Fibroblast of the aortic adventitia (primary cell): ENCODE data around the gene RSPH1. TPM values are rescaled to one million over a fixed set of nuclear protein-coding genes. Genes with fewer than 3 reads are reported as not detected.

Source experiments
- DNase-seq: peaks from one replicate; pipeline ENCODE4 v3.0.0-alpha.2; 2010; ENCODE audit warnings: low read depth
- H3K4me3 ChIP-seq: 2 replicates; pipeline ENCODE4 v1.5.1; 2011; ENCODE audit warnings: low read depth, mild to moderate bottlenecking, control low read depth, low read length, moderate library complexity
- CTCF ChIP-seq: IDR thresholded peaks from 2 replicates; pipeline ENCODE4 v1.5.1; 2011; ENCODE audit warnings: mild to moderate bottlenecking, low read length, control low read depth, inconsistent platforms; ENCODE audit not compliant: insufficient read depth
- total RNA-seq: library from RNA; depleted of rRNA; stranded (reverse); fragments of >200 nt; gene quantifications from 2 replicates; pipeline ENCODE4 v1.2.3, GENCODE V29; 2012; ENCODE audit warnings: low replicate concordance

The RSPH1 gene
- total RNA-seq, 1 donor, result not detected

GRCh38 chr21:42459546-42460215 lies 36.3 kb downstream of the RSPH1 start:
- no peak for TF ChIP-seq CTCF
- H3K4me3 ChIP-seq, result no peak overlapping the region
- DNase-seq, result no peak

GRCh38 chr21:42459082-42459460 lies 37.0 kb downstream of the RSPH1 start:
- no peak for TF ChIP-seq CTCF
- H3K4me3 ChIP-seq, result no peak overlapping the region
- DNase-seq, result no peak

GRCh38 chr21:42456457-42456856 lies 39.6 kb downstream of the RSPH1 start:
- DNase-seq, result no peak
- TF ChIP-seq CTCF, result no peak
- no peak overlapping the region for H3K4me3 ChIP-seq

- no peak for TF ChIP-seq CTCF
- no peak for DNase-seq
- no peak overlapping the region for H3K4me3 ChIP-seq
Measured at GRCh38 chr21:42455754-42456440, 40.1 kb downstream of the RSPH1 start.

GRCh38 chr21:42455196-42455595 lies 40.8 kb downstream of the RSPH1 start:
- no peak for DNase-seq
- no peak overlapping the region for H3K4me3 ChIP-seq
- no peak for TF ChIP-seq CTCF

GRCh38 chr21:42454786-42455185 lies 41.2 kb downstream of the RSPH1 start:
- no peak for DNase-seq
- TF ChIP-seq CTCF, result no peak
- H3K4me3 ChIP-seq, result no peak overlapping the region
